Right ventricle myocardium inferior (tissue), 1 donor: ENCODE measurements around the gene LARP4B. TPM values are rescaled to one million over a fixed set of nuclear protein-coding genes. Genes with fewer than 3 reads are reported as not detected.

ENCODE experiments used
- ATAC-seq: fragments of 200-7000 bp; cut with Tn5 transposase; one replicate; pipeline ENCODE4 v1.9.1; 2020; ENCODE audit warnings: mild to moderate bottlenecking, moderate library complexity
- DNase-seq: peaks from one replicate; pipeline ENCODE4 v3.0.0; 2021; ENCODE audit errors: missing footprints
- intact Hi-C: fragments of 100-400 bp; cut with DNase I; formaldehyde crosslinking; loops from one replicate; pipeline ENCODE4 v1.11.0; 2022
- total RNA-seq: library from RNA; stranded (reverse); fragmentation: NEBNext Ultra II Directional; extraction: Animal tissue kit (Norgen Biotek cat#: 25700); gene quantifications from one replicate; pipeline ENCODE4 v1.2.1, GENCODE V29; 2021
- donor health status: DM: no; HTN: yes; CAD: no; lungs with severe emphysema.

Gene LARP4B
- total RNA-seq, 1 donor from 2014 or later: 58.9 TPM

GRCh38 chr10:804787-805619 is 126.5 kb downstream of the LARP4B start:
- DNase-seq: no peak
- intact Hi-C loops: loop anchor here (5.0 kb wide), 1 partner anchor 293 kb away; no protein-coding TSS in a partner anchor
- ATAC-seq: no peak

- ATAC-seq: no peak
- intact Hi-C loops: no loop called here
- DNase-seq: no peak
Measured at GRCh38 chr10:804191-804781, 127.2 kb downstream of the LARP4B start.

DNA sequence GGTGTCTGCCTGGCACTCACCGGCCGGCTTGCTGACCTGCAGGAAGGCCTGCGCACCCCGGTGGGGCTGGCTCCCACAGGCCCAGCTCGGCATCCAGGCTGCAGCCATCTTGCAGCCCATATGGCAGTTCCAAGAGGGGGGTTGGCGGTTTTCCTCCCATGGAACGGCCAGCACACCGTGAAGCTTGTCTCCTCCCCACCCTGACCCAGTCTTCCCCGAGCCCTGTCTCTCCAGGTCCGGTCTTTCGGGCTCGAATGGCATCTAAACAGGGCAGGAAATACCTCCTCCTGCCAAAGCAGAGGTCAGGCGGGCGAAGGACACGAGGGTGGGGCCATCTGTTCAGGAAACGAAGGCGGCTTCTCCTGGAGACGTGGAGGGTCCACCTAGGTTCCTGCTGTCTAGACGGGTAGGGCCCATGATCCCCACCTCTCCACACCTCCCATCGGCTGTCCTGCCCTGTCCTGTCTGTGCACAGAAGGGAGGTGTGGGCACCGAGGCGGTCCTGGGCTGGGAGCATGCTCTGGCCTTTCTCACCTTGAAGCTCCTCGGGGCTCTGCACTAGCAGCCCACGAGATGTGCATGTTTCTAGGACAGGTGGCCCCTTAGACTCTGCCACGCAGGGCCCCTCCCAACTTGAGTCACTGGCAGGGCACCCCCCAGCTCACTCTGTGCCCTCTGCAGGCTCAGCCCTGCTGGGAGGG is 128.3 kb downstream of the LARP4B start:
- intact Hi-C loops: no loop called here
- ATAC-seq: no peak

DNA sequence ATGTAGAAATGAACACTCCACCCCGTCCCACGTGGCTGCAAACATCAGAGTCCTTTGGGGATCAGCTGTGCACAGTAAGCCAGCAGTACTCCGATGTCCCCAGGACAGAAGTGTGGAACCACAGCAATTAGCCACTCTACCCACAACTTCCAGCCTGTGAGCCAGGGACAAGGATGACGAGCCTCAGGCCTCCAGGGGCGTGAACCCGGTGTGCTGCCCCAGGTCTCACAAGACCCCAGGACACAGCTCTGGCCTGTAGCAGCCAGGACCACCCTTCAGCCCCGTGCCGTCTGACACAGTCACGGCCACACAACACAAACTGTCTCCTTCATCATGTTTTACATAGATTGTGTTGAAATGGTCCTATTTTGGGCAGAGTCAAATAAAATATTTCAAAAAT is 129.0 kb downstream of the LARP4B start:
- ATAC-seq (no peak), DNase-seq (no peak)
- intact Hi-C loops: no loop called here

More for the DNA sequence above, 128.3 kb downstream of the LARP4B start:
- DNase-seq: no peak

- ATAC-seq (no peak), DNase-seq (no peak)
- intact Hi-C loops: loop anchor here (10.0 kb wide), 1 partner anchor 402 kb away; no protein-coding TSS in a partner anchor
Measured at GRCh38 chr10:797179-797578, 134.3 kb downstream of the LARP4B start.

- DNase-seq (no peak), ATAC-seq (no peak)
- intact Hi-C loops: loop anchor here (10.0 kb wide), 1 partner anchor 401 kb away; no protein-coding TSS in a partner anchor
Measured at GRCh38 chr10:796233-796632, 135.3 kb downstream of the LARP4B start.

DNA sequence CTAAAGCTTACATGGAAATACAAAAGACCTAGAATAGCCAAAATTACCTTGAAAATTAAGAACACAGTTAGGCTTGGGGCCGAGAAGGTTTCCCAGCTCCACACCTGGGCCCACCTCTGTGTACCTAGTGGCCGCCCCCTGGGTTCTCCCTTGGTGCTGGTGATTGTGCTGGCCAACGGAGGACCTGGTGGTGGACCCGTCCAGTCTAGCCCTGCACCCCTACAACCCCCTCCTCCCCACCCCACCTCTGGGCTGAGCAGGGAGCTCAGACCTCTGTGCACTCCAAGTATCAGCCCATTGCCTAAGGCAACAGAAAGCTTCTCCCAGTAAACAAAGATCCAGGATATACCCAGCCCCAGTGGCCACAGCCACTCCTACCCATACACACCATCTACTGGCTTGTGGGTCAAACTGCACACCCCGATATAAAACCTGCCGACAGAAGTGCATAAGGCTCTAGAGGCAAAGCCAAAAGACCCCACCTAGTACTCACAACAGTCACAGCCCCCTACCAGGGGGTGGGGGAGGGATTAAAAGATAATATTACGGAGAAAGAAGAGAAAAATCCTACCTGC is 137.0 kb downstream of the LARP4B start:
- intact Hi-C loops: loop anchor here (10.0 kb wide), 1 partner anchor 400 kb away; no protein-coding TSS in a partner anchor
- no peak for DNase-seq
- peak; percentile 58 for ATAC-seq

- DNase-seq: no peak
- no peak for ATAC-seq
- intact Hi-C loops: loop anchor here (10.0 kb wide), 1 partner anchor 398 kb away; no protein-coding TSS in a partner anchor
Measured at GRCh38 chr10:792792-793100, 138.8 kb downstream of the LARP4B start.

- intact Hi-C loops: loop anchor here (10.0 kb wide), 1 partner anchor 397 kb away; no protein-coding TSS in a partner anchor
- ATAC-seq (no peak), DNase-seq (no peak)
Measured at GRCh38 chr10:792083-792791, 139.3 kb downstream of the LARP4B start.

GRCh38 chr10:791639-792038 is 139.9 kb downstream of the LARP4B start:
- ATAC-seq (no peak), DNase-seq (no peak)
- intact Hi-C loops: loop anchor here (10.0 kb wide), 1 partner anchor 397 kb away; no protein-coding TSS in a partner anchor

- ATAC-seq (no peak), DNase-seq (no peak)
- intact Hi-C loops: loop anchor here (10.0 kb wide), 1 partner anchor 396 kb away; no protein-coding TSS in a partner anchor
Measured at GRCh38 chr10:790821-791551, 140.5 kb downstream of the LARP4B start.

DNA sequence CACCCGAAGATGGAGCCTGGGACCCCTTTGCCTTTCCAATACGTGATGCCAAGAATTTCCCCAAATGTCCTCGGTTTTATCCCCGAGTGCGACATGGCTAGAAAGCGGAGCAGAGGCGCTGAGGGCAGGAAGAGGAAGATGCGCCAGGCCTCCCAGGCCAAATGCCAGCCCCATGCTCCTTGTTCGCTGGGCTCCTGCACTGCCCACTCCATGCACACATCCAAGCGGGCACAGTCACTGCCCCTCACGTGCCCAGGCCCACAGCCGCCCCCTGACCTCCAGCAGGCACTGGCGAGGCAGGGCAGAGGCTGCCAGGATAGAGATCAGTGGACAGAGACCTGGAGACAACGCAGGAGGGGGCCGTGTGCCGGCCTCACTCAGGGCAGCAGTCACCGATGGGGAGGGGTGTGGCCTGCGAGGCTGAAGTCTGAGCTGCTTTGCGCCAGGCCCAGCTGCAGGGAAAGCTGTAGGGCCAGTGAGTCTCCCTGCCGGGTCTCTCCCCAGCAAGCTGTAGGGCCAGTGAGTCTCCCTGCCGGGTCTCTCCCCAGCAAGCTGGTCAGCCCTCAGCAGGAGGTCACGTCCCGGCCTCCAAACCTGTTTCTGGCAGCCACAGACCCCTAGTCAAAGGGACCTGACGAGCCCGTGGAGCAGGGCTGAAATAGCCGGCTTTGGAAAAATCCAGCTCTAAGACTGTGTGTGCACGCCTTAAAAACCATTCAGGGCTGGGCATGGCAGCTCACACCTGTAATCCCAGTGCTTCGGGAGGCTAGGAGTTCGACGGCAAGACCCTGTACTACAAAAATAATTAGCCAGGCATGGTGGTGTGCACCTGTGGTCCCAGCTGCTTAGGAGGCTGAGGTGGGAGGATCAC is 141.4 kb downstream of the LARP4B start:
- no peak for ATAC-seq
- intact Hi-C loops: loop anchor here (2.0 to 10.0 kb wide), 4 partner anchors 98 to 395 kb away; no protein-coding TSS in a partner anchor
- peak; percentile 47 for DNase-seq

DNA sequence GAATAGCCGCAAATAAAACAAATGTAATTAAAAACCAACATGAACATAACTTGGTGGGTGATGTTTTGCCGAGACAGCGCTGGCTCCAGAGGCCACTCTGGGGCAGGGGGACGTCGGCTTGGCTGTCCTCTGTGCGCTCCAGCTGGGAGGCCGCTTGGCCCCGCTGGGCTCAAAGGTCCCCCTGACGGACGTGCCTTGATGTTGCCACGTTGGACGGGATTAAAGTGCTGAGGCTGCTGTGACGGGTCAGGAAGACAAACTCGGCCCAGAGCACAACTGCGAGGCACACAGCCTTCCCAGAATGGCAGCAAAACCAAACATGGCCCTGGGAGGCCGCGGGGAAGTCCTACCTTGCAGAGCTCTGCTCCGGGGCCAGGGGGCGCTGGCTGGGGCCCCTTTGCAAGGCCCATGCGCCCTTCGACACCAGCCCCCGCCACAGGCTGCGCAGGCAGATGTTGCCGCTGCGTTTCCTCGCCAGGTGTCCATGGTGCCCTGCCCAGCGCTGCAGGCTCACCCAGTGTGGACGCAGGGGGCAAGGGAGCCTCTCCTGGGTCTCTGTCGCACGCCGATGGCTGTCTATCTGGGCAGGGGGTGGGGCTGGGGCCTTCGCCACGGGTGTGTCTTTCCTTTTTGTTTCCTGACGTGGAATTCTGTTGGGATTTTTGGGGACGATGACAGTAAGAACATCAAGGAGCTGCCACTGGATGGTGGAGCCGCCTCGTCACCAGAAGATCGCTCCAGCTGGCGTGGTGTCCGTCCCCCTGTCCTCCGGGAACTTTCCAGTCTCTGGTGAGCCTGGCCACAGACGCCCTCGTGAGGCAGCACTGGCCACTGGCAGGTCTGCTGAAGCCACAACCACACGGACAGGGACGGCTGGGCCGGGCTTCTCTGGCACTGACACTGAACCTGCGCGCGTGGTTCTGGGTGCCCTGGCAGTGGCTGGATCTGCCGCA is 142.4 kb downstream of the LARP4B start:
- DNase-seq: peak; percentile 88
- ATAC-seq: peak; percentile 91
- intact Hi-C loops: loop anchor here (2.0 to 5.0 kb wide), 3 partner anchors 97 to 278 kb away; no protein-coding TSS in a partner anchor

GRCh38 chr10:787933-788651 is 143.4 kb downstream of the LARP4B start:
- intact Hi-C loops: loop anchor here (2.0 to 5.0 kb wide), 3 partner anchors 96 to 277 kb away; no protein-coding TSS in a partner anchor
- no peak for ATAC-seq
- peak; percentile 53 for DNase-seq
